Prostate gland (tissue), 2 donors: ENCODE measurements around the gene RABGEF1.

Experiments used
- POLR2A ChIP-seq: fragments of 450-650 bp; IDR thresholded peaks from one replicate; pipeline ENCODE4 v1.6.1; 2016; ENCODE audit warnings: antibody characterized with exemption, mild to moderate bottlenecking
- POLR2AphosphoS5 ChIP-seq: sonication (generic); formaldehyde crosslinking; IDR thresholded peaks from one replicate; pipeline ENCODE4 v1.6.1; 2017; ENCODE audit warnings: antibody characterized with exemption
- TF ChIP-seq, protein P1 (sequence below), 4 experiments: fragments of 200-600 bp in 2 of 4; fragments of 450-650 bp in 2 of 4; sonication (generic) in 2 of 4; IDR thresholded peaks; 1 replicate in 3 of 4; 2 replicates in 1 of 4; pipeline ENCODE4 v1.5.1; 2016 to 2019; ENCODE audit warnings: antibody characterized with exemption in 4 of 4, mild to moderate bottlenecking in 2 of 4, moderate library complexity in 2 of 4

DNA sequence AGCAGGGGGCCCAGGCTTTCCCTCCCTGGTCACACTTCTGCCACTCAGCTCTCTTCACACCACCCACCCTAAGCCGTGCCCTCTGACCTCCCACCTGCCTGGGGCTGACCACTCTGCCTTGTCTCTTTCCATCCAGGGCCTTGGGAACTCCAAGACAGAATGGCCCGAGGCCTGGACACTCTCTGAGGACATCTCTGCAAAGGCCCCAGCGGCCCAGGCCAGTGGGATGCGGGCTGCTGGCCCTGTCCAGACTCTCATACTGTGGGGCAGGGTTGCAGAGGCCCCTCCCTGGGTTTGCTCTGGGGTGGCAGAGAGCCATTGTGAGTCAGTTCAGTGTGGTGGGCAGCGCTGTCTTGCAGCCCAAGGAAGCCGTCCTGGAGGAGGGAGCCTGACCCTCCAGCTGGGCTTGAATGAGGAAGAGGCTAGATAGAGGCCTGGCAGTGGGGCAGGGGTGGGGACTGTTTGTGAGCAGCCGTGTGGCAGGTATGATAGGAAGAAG is 39.9 kb upstream of the RABGEF1 start:
- TF ChIP-seq POLR2A (no peak), POLR2AphosphoS5 (no peak)
- TF ChIP-seq, protein P1, sequence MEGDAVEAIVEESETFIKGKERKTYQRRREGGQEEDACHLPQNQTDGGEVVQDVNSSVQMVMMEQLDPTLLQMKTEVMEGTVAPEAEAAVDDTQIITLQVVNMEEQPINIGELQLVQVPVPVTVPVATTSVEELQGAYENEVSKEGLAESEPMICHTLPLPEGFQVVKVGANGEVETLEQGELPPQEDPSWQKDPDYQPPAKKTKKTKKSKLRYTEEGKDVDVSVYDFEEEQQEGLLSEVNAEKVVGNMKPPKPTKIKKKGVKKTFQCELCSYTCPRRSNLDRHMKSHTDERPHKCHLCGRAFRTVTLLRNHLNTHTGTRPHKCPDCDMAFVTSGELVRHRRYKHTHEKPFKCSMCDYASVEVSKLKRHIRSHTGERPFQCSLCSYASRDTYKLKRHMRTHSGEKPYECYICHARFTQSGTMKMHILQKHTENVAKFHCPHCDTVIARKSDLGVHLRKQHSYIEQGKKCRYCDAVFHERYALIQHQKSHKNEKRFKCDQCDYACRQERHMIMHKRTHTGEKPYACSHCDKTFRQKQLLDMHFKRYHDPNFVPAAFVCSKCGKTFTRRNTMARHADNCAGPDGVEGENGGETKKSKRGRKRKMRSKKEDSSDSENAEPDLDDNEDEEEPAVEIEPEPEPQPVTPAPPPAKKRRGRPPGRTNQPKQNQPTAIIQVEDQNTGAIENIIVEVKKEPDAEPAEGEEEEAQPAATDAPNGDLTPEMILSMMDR (IDR thresholded peaks at IDR 0.05), result no peak
